DMS153 (cell line): ENCODE measurements around the gene NDUFV3.
"Not testable (repeated sequence)": the region's sequence is repeated elsewhere in the genome, so short reads cannot be mapped to it uniquely, and the experiment has no call there.

Source experiments
- DNase-seq: peaks from one replicate; lab custom pipeline; 2025; lab: John Stamatoyannopoulos, UW

Gene NDUFV3

DNA sequence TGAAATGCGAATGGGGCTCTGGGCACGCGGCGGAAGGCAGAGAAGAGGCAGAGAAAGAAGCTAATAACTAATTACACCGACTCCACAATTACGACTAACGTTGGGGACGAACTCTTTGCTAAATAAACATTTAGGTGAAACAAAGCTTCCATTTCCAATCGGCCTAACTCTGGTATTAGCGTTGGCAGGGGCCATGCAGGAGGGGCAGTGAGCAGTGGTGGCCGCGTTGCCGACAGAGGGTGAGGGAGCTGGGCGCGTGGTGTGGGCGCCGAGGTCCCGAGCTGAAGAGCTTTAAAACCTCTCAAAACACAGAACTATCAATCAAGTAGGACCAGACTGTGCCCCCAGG is 553 bp upstream of the NDUFV3 start:
- no peak for DNase-seq

GRCh38 chr21:42900446-42900845 is 7.3 kb downstream of the NDUFV3 start:
- DNase-seq, result no peak

- no peak for DNase-seq
Observed at GRCh38 chr21:42903817-42904216, 10.7 kb downstream of the NDUFV3 start.

DNA sequence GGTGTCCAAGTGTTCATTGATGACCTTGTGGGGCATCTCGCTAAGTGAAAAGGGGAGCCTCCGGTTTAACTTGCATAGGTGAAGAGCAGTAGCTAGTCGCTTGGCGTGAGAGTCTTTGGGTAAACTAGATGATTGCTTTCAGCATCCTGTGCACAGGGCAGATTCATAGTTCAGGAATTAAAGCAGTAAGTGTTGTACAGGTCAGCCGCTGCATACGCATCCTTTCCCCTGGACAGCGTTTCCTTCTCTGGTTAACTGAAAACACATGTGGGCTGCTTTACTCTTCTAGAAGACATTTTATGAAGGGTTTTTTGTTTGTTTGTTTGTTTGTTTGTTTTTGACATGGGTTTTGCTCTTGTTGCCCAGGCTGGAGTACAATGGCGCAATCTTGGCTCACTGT is 12.1 kb downstream of the NDUFV3 start:
- DNase-seq, result no peak

- DNase-seq, result no peak
Observed at GRCh38 chr21:42906233-42906632, 13.1 kb downstream of the NDUFV3 start.

- DNase-seq, result not testable (repeated sequence)
Observed at GRCh38 chr21:42908484-42908883, 15.4 kb downstream of the NDUFV3 start.

DNA sequence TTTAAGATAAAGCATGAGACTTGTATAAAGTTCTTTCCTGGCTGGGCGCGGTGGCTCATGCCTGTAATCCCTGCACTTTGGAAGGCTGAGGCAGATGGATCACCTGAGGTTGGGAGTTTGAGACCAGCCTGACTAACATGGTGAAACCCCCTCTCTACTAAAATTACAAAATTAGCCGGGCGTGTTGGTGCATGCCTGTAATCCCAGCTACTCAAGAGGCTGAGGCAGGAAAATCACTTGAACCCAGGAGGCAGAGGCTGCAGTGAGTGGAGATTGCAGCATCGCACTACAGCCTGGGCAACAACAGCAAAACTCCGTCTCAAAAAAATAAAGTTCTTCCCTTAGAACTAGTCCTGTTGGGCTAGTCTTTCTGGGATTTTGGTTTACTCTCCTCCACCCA is 18.8 kb downstream of the NDUFV3 start:
- DNase-seq, result not testable (repeated sequence)

DNA sequence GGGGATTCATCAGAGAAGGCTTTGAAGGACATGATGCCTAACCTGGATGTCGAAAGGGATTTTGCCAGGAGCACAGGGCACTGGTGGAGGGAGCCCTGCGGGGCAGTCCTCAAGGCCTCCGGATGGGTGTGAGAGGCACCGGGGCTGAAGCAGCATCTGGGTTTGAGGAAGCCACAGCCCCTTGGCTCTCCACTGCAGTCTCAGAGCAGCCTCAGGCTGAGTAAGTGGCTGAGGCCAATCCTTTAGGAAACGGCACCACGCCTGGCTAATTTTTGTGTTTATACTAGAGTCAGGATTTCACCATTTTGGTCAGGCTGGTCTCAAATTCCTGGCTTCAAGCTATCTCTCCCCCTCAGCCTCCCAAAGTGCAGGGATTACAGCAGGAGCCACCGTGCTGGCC is 20.4 kb downstream of the NDUFV3 start:
- no peak for DNase-seq

GRCh38 chr21:42918291-42918690 is 25.2 kb downstream of the NDUFV3 start:
- no peak for DNase-seq

DNA sequence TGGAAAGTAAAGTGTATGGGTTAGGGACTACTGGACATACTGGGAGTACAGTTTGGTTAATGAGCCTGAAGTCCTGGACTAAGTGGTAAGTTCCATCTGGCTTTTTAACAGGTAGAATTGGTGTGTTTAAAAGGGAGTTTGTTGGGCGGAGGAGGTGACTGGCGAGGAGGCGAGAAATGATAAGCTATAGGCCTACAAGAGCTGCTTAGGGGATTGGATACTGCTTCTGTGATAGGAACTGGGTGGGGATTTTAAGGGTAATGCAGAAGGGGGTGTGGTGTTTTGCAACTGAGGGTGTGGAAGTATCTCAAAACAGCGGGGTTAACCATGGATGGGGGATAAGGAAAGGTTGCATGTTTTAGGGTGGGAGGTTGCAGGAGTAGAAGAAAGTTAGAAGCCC is 28.8 kb downstream of the NDUFV3 start:
- no peak for DNase-seq

- no peak for DNase-seq
Observed at GRCh38 chr21:42922918-42923317, 29.8 kb downstream of the NDUFV3 start.

DNA sequence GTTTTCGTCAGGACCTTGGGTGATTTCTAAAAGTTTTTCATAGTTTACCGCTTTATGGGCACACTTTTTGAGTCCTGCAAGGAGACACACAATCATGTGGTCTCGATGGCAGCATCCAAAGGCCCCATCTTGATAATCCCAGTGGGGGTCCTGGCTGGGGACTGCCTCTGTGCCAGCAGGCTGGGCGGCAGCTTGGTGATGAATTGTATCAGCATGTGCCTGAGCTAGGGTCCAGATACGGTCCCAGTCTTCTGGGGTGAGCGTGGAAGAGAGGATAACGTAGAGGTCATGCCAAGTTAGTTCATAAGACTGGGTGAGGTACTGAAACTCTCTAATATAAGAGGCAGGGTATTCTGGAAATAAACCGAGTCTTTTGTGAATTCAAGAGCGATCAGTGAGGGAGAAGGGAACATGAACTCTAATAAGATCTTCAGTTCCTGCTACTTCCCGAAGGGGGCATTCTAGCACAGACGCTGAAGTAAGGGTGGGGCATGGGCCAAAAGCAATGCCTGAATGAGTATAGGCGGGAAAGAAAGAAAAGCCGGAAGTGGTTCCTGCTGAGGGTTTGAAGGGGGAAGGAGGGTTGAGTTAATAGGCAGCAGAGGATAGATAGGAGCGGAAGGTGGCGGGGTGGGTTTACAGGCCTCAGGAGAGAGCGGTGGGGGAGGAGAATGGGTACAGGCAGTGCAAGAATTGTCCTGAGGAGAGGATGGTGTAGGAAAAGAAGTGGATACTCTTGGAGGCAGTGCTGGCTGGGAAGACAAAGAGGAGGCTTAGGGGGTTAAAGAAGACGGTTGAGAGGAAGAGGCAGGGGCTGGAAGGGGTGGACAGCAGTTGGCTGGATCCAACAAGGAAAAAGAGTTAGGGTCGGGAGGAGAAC is 30.7 kb downstream of the NDUFV3 start:
- DNase-seq, result peak; percentile 96

DNA sequence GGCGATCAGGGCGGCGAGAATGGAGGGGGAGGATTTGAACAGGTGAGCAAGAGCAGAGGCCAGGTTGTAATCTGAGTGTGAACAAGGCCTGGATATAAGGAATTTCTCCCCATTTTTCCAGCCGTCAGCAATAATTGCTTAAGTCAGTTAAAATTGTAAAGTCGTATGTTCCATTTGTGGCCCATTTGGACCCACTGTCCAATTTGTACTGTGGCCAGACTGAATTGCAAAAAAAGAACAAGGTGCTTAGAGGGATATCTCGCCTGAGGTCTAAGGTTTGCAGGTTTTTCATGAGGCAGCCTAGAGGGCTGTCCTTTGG is 31.3 kb downstream of the NDUFV3 start:
- no peak for DNase-seq

DNA sequence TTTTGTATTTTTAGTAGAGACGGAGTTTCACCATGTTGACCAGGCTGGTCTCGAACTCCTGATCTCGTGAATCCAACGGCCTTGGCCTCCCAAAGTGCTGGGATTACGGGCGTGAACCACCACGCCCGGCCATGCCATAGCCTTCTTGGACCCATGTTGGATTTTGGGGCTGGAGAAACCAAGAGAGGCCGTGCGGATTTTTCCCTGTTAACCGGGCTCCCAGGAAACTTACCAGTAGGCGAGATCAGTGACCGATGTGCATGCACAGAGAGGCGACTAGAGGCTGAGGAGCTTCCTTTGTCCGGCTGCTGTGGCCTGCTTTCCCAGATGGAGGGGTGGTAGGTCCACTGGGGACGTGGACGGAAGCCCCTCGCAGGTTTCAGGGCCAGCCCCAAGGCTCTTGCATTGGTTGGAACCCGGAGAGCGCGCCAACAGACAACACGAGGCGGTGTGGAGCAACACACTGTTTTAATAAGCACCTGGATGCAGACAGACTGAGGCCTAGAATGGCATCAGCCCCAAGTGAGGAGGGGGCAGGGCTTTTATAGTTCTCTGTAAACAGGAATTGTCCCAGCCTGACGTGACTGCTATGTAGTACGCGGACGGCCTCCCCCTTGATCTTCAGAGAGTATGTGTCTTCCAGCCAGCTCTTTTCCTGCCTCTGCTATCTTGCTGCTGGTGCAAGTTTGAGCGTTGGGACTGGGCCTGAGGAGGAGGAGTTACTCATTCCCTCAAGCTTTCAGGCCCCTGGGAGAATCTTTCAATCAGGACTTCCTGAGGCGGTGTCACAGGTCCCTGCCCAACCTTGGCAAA is 32.2 kb downstream of the NDUFV3 start, which contains the start of gene ERVH48-1:
Gene ERVH48-1 (minus strand): TSS at position 517 of the 813 bp plus-strand sequence. CDS start 6,624 bp downstream, outside the sequence.
- no peak for DNase-seq

DNA sequence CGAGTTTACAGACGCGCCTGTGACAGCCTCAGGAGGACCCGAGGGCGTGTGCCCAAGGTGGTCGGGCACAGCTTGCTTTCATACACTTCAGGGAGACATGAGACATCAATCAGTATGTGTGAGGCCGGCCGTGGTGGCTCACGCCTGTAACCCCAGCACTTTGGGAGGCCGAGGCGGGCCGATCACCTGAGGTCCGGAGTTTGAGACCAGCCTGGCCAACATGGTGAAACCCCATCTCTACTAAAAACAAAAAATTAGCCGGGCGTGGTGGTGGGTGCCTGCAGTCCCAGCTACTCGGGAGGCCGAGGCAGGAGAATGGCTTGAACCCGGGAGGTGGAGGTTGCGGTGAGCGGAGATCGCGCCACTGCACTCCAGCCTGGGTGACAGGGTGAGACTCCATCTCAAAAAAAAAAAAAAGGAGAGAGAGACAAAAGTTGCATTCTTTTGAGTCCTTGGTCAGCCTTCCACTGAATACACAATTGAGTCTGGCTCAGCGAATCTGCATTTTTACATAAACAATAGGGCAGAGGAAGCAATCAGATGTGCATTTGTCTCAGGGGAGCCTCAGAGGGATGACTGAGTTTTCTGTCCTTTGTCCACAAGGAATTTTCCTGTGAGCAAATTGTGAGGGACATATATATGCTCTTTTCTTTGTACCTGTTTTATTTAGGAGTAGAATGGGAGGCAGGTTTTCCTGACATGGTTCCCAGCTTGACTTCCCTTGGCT is 34.5 kb downstream of the NDUFV3 start:
- DNase-seq, result not testable (repeated sequence)

- DNase-seq, result no peak
Observed at GRCh38 chr21:42929969-42930368, 36.9 kb downstream of the NDUFV3 start.

- DNase-seq, result no peak
Observed at GRCh38 chr21:42931560-42932235, 38.6 kb downstream of the NDUFV3 start.

- not testable (repeated sequence) for DNase-seq
Observed at GRCh38 chr21:42932378-42933136, 39.4 kb downstream of the NDUFV3 start.

DNA sequence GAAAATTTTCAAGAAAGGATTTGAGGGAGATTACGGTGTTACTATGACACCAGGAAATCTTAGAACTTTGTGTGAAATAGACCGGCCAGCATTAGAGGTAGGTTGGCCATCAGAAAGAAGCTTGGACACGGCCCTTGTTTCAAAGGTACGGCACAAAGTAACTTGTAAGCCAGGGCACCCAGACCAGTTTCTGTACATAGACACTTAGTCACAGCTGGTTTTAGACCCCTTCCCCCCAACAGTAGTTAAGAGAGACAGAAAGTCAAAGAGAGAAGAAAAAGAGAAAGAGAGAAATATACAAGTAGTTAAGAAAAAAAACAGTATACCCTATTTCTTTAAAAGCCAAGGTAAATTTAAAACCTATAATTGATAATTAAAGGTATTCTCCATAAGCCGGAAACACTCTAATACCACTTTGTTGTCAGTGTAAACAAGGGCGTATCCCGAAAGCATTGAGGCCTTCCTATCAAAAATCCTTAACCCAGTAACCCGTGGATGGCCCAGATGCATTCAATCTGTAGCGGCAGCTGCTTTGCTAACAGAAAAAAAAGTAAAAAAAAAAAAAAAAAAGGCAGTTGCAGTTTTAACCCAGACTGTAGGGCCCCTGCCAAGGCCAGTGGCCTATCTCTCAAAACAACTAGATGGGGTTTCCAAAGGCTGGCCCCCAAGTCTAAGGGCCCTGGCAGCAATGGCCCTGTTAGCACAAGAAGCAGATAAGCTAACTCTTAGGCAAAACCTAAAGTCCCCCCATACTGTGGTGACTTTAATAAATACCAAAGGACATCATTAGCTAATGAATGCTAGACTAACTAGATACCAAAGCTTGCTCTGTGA is 40.2 kb downstream of the NDUFV3 start:
- DNase-seq, result peak; percentile 53

GRCh38 chr21:42933973-42934372 is 40.9 kb downstream of the NDUFV3 start:
- DNase-seq, result not testable (repeated sequence)
